Sciatic nerve (tissue), 2 donors: ENCODE data around the gene AKAP12. TPM values are rescaled to one million over a fixed set of nuclear protein-coding genes. Genes with fewer than 3 reads are reported as not detected.
A peak's percentile ranks its signal among the peaks of the same experiment; 100 is the strongest.

Experiments used
- ATAC-seq: fragments of 200-7000 bp; cut with Tn5 transposase; one replicate; pipeline ENCODE4 v1.9.1; 2020; ENCODE audit warnings: mild to moderate bottlenecking, moderate library complexity
- DNase-seq: peaks from one replicate; pipeline ENCODE4 v3.0.0-alpha.2; 2020; ENCODE audit warnings: low spot score
- intact Hi-C: fragments of 100-400 bp; cut with DNase I; formaldehyde crosslinking; loops from one replicate; pipeline ENCODE4 v1.14.2; 2022
- total RNA-seq: library from RNA; stranded (reverse); fragmentation: NEBNext Ultra II Directional; extraction: Animal tissue kit (Norgen Biotek cat#: 25700); gene quantifications from one replicate; pipeline ENCODE4 v1.2.1, GENCODE V29; 2021
- donor health status: DM: no; HTN: no; CAD: no.
- donor health status: DM: no; HTN: no; CAD: no.

AKAP12 gene
- total RNA-seq, 1 donor from 2014 or later, result 142 TPM

- ATAC-seq, result no peak
- intact Hi-C loops, result no loop called here
Measured at GRCh38 chr6:151385177-151385576, 145.4 kb downstream of the AKAP12 start.

GRCh38 chr6:151387175-151387970 is 147.6 kb downstream of the AKAP12 start:
- DNase-seq (no peak), ATAC-seq (no peak)
- intact Hi-C loops, result no loop called here

More at GRCh38 chr6:151385177-151385576, 145.4 kb downstream of the AKAP12 start:
- no peak for DNase-seq

- DNase-seq, result no peak
- intact Hi-C loops, result no loop called here
- ATAC-seq, result no peak
Measured at GRCh38 chr6:151388236-151388635, 148.5 kb downstream of the AKAP12 start.

- DNase-seq (no peak), ATAC-seq (peak; percentile 0)
- intact Hi-C loops, result no loop called here
Measured at GRCh38 chr6:151388997-151389617, 149.3 kb downstream of the AKAP12 start.

DNA sequence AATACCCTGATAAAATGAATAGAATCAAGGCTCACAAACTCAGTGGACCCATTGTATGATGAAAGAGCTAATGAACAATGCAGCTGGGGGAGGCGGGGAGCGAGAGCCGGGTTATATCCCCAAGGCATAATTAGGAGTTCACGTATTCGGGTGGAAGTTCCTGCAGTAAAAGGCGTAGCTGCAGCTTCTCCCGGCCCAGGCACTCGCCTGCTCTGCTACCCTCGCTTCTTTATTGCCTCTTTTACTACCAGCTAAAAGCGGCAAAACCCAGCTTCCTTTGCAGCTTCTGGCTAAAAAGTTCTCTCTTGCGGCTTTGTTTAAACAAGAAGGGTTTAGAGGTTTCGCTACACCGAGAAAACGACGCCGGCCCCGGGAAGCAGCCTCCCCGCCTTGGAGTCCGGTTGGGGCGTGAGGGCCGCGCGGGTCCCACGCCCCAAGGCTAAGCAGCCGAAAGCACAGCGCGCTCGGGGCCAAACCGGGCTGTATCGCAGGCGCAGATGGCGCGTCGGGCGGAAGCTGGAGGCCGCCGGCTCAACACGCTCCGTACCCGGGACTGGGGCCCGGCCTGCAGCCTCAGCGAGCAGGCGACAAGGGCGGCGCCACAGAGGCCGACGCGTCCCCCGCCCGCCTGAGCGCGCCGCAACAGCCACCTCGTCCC is 150.0 kb downstream of the AKAP12 start:
- peak; percentile 81 for DNase-seq
- intact Hi-C loops, result no loop called here
- peak; percentile 58 for ATAC-seq

- intact Hi-C loops, result no loop called here
- peak; percentile 94 for ATAC-seq
- DNase-seq, result peak; percentile 98
Measured at GRCh38 chr6:151390276-151390850, 150.6 kb downstream of the AKAP12 start.

GRCh38 chr6:151390851-151391470 is 151.2 kb downstream of the AKAP12 start:
- peak; percentile 16 for ATAC-seq
- intact Hi-C loops, result no loop called here

DNA sequence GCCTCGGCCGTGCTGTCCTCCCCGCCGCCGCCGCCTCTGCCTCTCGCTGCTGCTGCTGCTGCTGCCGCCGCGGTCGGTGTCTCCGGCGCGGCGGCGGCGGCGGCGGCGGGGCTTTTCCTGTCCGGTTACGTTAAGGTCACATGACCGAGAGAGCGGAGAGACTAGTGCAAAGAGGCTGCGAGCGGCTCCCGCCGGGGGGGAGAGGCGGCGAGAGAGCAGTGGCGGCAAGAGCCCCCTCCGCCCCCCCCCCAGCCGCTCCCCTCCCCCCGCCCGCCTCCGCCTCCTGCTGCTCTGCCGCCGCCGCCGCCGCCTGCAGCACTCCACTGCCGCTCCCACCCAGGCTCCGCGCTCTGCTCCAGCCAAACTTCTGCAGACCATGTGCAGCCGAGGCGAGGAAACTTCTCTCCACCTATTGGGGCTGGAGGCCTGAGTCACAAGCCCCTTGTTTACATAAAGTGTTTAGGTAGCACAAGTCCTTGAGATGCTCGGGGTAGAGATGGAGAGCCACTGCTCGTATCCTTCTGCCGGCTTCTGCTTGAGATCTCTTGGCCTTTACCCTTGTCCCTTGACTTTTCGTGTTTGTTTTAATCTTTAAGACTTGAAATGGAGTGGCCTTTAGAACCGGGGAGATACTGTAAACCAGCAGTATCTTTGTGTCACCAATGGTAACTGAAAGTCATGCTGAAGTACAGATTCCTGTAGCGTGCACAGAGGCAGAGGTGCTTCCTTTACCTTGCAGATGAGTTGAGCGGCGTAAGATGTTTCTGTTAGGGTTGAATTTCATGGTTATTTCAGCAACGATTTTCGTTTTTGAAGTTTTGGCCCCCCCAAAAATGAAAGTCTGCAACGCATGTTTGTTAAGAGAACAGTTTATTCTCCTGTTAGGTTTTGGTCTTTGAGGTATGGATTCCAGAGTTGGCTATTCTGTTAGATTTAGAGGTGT is 152.0 kb downstream of the AKAP12 start, which contains the start of gene ZBTB2:
TSS of gene ZBTB2 (minus strand) at position 89 of the 943 bp plus-strand sequence. CDS start 17,922 bp downstream, outside the sequence.
- intact Hi-C loops, result no loop called here
- peak; percentile 11 for ATAC-seq
- peak; percentile 83 for DNase-seq

More at GRCh38 chr6:151390851-151391470, 151.2 kb downstream of the AKAP12 start:
- peak; percentile 91 for DNase-seq

DNA sequence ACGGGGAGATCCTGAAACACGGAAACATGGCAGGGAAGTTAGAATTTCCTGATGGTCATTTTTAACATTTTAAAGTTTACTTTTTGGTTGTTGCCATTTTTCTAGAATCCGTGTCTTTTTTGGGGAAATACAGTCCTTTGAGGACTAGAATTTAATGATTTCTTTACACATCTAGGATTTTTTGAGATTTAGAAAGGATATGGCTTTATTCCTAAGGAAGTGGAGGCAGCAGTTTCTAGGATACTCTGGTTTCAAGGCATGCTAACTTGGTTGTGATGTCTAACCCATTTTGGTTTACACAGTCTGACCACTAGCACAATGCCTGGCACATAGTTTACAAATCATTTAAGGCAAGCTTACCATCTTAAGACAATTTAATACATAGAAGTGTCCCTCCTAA is 152.7 kb downstream of the AKAP12 start:
- ATAC-seq (no peak), DNase-seq (no peak)
- intact Hi-C loops, result no loop called here

DNA sequence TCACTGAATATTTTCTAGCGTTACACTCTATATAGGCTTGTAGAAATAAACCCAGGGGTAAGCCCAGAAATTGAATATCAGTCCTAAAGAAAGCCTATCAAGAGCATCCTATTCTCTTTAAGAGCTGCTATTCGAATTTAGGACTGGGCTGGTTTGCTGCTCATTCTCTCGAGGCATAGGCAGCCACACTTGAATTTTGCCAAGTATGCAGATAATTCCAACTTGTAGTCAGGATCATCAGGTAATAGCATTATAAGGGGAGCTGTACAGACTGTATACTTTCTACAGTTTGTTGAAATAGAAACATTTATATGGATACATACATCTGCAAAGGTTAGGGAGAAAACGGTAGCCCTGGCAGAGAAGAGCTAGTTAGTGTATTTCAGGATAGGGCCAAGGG is 153.6 kb downstream of the AKAP12 start:
- intact Hi-C loops, result no loop called here
- DNase-seq, result no peak

GRCh38 chr6:151399679-151400078 is 159.9 kb downstream of the AKAP12 start:
- intact Hi-C loops, result loop anchor here (1.0 kb wide), 1 partner anchor 58 kb away; no protein-coding TSS in a partner anchor

More for the DNA sequence above, 153.6 kb downstream of the AKAP12 start:
- no peak for ATAC-seq

GRCh38 chr6:151400473-151400872 is 160.7 kb downstream of the AKAP12 start:
- DNase-seq, result no peak
- no peak for ATAC-seq
- intact Hi-C loops, result loop anchor here (1.0 kb wide), 1 partner anchor 57 kb away; no protein-coding TSS in a partner anchor

More at GRCh38 chr6:151399679-151400078, 159.9 kb downstream of the AKAP12 start:
- ATAC-seq (no peak), DNase-seq (no peak)

- intact Hi-C loops, result no loop called here
- ATAC-seq, result no peak
- no peak for DNase-seq
Measured at GRCh38 chr6:151402228-151402627, 162.5 kb downstream of the AKAP12 start.

DNA sequence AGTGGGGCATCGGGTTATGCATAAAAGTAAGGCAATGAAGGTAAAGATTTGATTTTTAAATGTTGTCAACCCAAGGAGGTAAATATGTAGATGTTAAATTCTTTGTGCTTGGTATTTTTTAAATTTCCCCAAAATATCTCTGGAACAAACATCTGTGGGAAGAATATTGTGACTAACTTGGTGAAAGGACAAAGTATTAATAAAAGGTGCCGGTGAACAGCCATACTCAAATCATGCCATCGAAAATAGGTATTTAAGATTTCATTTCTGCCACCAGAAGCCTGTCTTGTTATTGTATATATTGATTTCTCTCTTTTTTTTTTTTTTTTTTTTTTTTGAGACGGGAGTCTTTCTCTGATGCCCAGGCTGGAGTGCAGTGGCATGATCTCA is 164.1 kb downstream of the AKAP12 start:
- ATAC-seq (no peak), DNase-seq (no peak)
- intact Hi-C loops, result no loop called here
